Right lobe of liver (tissue), 6 donors: ENCODE measurements around the gene ASCC1. TPM values are rescaled to one million over a fixed set of nuclear protein-coding genes. Genes with fewer than 3 reads are reported as not detected.

Experiments used
- ATAC-seq, 4 donors: fragments of 200-7000 bp; cut with Tn5 transposase; one replicate each; pipeline ENCODE4 v1.9.1; 2020; ENCODE audit warnings: mild to moderate bottlenecking in 4 of 4, moderate library complexity in 4 of 4
- DNase-seq, 3 donors: peaks; one replicate each; pipeline ENCODE4 v3.0.0-alpha.2; 2020
- H3K27ac ChIP-seq, 3 donors: fragments of 200-600 bp; one replicate each; pipeline ENCODE4 v1.8.0; 2022
- H3K27me3 ChIP-seq, 2 donors: fragments of 200-600 bp; one replicate each; pipeline ENCODE4 v1.8.0; 2022
- H3K36me3 ChIP-seq, 4 donors: fragments of 200-600 bp; sonication (generic) in 1 of 4; one replicate each; pipeline versions ENCODE4 v1.5.1 to v1.8.0; 2017 to 2022; ENCODE audit warnings: control low read depth in 1 of 4
- H3K4me1 ChIP-seq, 4 donors: fragments of 200-600 bp; sonication (generic) in 1 of 4; one replicate each; pipeline versions ENCODE4 v1.5.1 to v1.8.0; 2017 to 2022; ENCODE audit warnings: control low read depth in 1 of 4
- H3K4me3 ChIP-seq, 3 donors: fragments of 200-600 bp; one replicate each; pipeline ENCODE4 v1.8.0; 2022
- H3K9me3 ChIP-seq, 4 donors: fragments of 200-600 bp; sonication (generic) in 1 of 4; one replicate each; pipeline versions ENCODE4 v1.5.1 to v1.8.0; 2017 to 2022; ENCODE audit warnings: control low read depth in 1 of 4
- CTCF ChIP-seq, 4 donors: fragments of 200-600 bp in 3 of 4; fragments of 450-650 bp in 1 of 4; IDR thresholded peaks; one replicate each; pipeline versions ENCODE4 v1.5.1 to v1.8.0; 2016 to 2022; ENCODE audit warnings: antibody characterized with exemption in 4 of 4, mild to moderate bottlenecking in 2 of 4
- POLR2A ChIP-seq: fragments of 450-650 bp; IDR thresholded peaks from one replicate; pipeline ENCODE4 v1.6.1; 2017; ENCODE audit warnings: antibody characterized with exemption, mild to moderate bottlenecking
- WGBS: methylation state at CpG from one replicate; pipeline ENCODE4 v1.1.6; 2018; ENCODE audit warnings: low coverage, low lambda C conversion rate; ENCODE audit not compliant: insufficient coverage; ENCODE audit errors: missing lambda C conversion rate; 5-methylcytosine and 5-hydroxymethylcytosine counted together
- intact Hi-C, 2 donors: fragments of 100-400 bp; cut with DNase I; formaldehyde crosslinking; loops; one replicate each; pipeline versions ENCODE4 v1.11.2 to v1.14.1; 2022
- total RNA-seq, 6 experiments: library from RNA; depleted of rRNA in 2 of 6; stranded (reverse); fragments of >200 nt in 2 of 6; fragmentation: NEBNext Ultra II Directional in 3 of 6; extraction: Animal tissue kit (Norgen Biotek cat#: 25700) in 3 of 6; gene quantifications; one replicate each; pipeline versions ENCODE4 v1.1.0 to v1.2.4, GENCODE V29; 2016 to 2023
- donor health status: DM: no; HTN: yes; CAD: no.
- donor health status: DM: no; HTN: no; CAD: no.
- donor health status: DM: no; HTN: no; CAD: no.
- donor health status: DM: no; HTN: yes; CAD: no.
- donor health status: DM: no; HTN: yes; CAD: no.

The ASCC1 gene
- total RNA-seq, 6 experiments from 2014 or later = 12.0 to 26.5 (median 14.5) TPM

DNA sequence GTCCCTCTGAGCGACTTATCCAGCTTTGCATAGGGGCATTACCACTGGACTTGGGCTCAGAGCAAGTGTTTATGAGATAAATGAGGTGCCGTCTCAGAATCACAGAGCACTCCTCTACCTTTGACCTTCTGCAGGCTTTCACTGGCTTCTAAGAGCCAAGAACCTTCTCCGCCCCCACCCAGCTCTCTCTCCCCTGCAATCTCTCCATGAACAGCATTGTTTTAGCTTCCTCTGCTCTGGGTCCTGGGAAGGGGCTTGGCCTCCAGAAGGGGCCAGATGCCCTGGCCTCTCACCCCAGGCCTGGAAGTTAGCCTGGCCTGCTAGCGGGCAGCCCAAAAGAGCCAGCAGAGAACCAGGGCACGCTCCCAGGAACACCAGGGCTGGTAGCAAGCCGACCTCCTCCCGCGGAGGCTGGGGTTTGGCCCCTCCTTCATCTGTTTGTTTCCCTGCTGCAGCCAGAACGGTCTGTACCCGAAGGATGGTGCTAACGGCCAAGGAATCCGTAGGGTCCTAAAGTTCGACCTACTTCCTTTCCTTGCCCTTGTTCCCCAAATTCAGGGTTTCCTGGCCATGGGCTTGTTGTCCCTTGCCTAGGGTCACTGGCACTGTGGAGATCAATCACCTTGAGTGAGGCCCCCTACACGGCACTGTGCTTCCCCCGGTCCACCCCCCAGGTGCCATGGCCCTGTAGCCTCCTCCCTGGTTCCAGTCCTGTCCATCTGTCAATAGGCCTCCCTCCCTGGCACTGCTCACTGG, 38.9 kb upstream of the ASCC1 start:
- WGBS = 12% methylated on average over 12 of the region's 15 CpGs
- Histone ChIP-seq H3K36me3 (no peaks in the 10 kb centered on the region), H3K4me1 (peaks cover 0 to 55% (median 15%) of the 10 kb centered on the region in 4 donors), H3K9me3 (no peaks in the 10 kb centered on the region), H3K4me3 (no peak overlapping the region), H3K27ac (peak overlapping the region; percentile 70 to 97 (median 89)), H3K27me3 (no peaks in the 10 kb centered on the region)
- TF ChIP-seq POLR2A (peak; percentile 64), CTCF (IDR thresholded peaks at IDR 0.05) (no peak)
- intact Hi-C loops = no loop called here
- peak; percentile 73 to 97 (median 93) for DNase-seq
- ATAC-seq = peak; percentile 80 to 94 (median 90)

DNA sequence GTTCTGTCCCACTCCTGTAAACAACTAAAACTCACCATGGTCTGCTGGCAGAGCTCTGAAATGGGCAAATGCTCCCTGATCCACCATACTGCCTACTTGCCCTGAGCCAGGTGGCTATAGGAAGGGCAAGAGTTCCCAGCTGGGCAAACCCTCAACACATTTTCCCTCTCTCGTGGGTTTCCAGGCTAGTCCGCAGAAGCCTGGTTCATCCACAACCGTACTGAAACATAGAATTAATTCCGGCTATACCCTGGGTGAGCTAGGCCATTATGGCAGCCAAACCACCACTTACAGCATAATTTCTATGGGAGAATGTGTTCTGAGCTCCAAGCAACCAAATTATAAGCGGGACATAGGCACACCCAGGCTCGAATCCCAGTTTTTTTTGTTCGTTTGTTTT, 37.5 kb upstream of the ASCC1 start:
- WGBS = 46% methylated on average over 3 of the region's 7 CpGs
- H3K9me3 ChIP-seq = no peaks in the 10 kb centered on the region
- no peak for DNase-seq
- TF ChIP-seq POLR2A (no peak), CTCF (IDR thresholded peaks at IDR 0.05) (no peak)
- H3K27me3 ChIP-seq = no peaks in the 10 kb centered on the region
- no peak overlapping the region for H3K4me3 ChIP-seq
- peak overlapping the region in 2 of 3 donors; percentile 89 to 97 for H3K27ac ChIP-seq
- intact Hi-C loops = no loop called here
- no peak for ATAC-seq
- no peaks in the 10 kb centered on the region for H3K36me3 ChIP-seq
- H3K4me1 ChIP-seq = peaks cover 0 to 57% (median 22%) of the 10 kb centered on the region in 4 donors

DNA sequence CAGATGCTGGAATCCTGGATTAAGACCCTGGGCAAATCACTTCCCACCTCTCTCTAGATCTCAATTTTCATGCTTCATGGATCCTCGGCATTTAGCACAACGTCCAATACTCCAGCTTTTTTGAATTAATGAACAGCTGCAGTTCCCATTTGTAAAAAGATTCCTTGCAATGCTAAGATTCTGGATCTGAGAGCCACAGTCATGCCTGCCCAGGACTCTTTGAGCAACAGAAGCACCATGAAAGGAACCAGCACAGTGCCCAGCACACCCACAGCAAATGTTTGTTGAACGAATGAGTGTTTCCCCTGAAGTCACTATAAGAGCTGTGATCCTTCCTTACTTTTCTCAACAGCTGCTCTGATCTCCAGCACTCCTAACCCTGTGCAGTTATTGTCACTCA, 36.9 kb upstream of the ASCC1 start:
- no peak for DNase-seq
- TF ChIP-seq POLR2A (no peak), CTCF (IDR thresholded peaks at IDR 0.05) (no peak)
- intact Hi-C loops = no loop called here
- 85% methylated on average over 3 of the region's 3 CpGs for WGBS
- no peak for ATAC-seq
- no peaks in the 10 kb centered on the region for H3K27me3 ChIP-seq
- H3K4me3 ChIP-seq = no peak overlapping the region
- H3K9me3 ChIP-seq = no peaks in the 10 kb centered on the region
- no peaks in the 10 kb centered on the region for H3K36me3 ChIP-seq
- H3K4me1 ChIP-seq = peaks cover 0 to 63% (median 25%) of the 10 kb centered on the region in 4 donors
- H3K27ac ChIP-seq = peak overlapping the region in 1 of 3 donors; percentile 97

- ATAC-seq (no peak), DNase-seq (no peak)
- intact Hi-C loops = no loop called here
- WGBS = 83% methylated on average over 5 of the region's 6 CpGs
- Histone ChIP-seq H3K9me3 (no peaks in the 10 kb centered on the region), H3K27me3 (no peaks in the 10 kb centered on the region), H3K4me1 (peaks cover 0 to 61% (median 30%) of the 10 kb centered on the region in 4 donors), H3K27ac (no peak overlapping the region), H3K4me3 (no peak overlapping the region), H3K36me3 (no peaks in the 10 kb centered on the region)
- TF ChIP-seq POLR2A (no peak), CTCF (IDR thresholded peaks at IDR 0.05) (no peak)
Measured at GRCh38 chr10:72251635-72252034, 35.6 kb upstream of the ASCC1 start.
